ENCODE results near the gene NASP. TPM values are rescaled to one million over a fixed set of nuclear protein-coding genes. Genes with fewer than 3 reads are reported as not detected.

NASP gene
- total and polyA plus RNA-seq, 2 of the 4 experiments (the other 2 are of a cell fraction): 56.6 to 124 TPM

GRCh38 chr1:45545553-45546310 lies 38.1 kb upstream of the NASP start:
- in situ Hi-C loops (cut with MboI; ENCODE audit: low sequenced_read_pairs): no loop called here
- Histone ChIP-seq H4K20me1 (ENCODE audit: insufficient read depth, low read length) (no peaks in the 10 kb centered on the region), H3K9me1 (ENCODE audit: insufficient read depth, low read length) (peaks cover 3% of the 10 kb centered on the region; the same call in 1 of the 2 replicates), H2AFZ (replicated peaks; ENCODE audit: low read length, poor library complexity) (peak overlapping the region; percentile 71), H2BK15ac (ENCODE audit: low read depth, low read length) (no peak overlapping the region), H3K56ac (ENCODE audit: extremely low read depth, insufficient read depth, low read length) (no peak overlapping the region), H3K4me2 (ENCODE audit: low read depth, low read length) (no peak overlapping the region), H2BK5ac (ENCODE audit: low read depth, low read length, poor library complexity, severe bottlenecking) (no peak overlapping the region), H3K18ac (ENCODE audit: low read depth, low read length) (no peak overlapping the region), H3K14ac (replicated peaks; ENCODE audit: low read depth, low read length) (no peak overlapping the region), H3K9ac (ENCODE audit: low read depth, low read length) (no peak overlapping the region), H3K23ac (ENCODE audit: low read depth, low read length) (no peak overlapping the region; the same call in 1 of the 2 replicates), H3K4me1 (ENCODE audit: control insufficient read depth, insufficient read depth, low read length) (peaks cover 2% of the 10 kb centered on the region), H2BK120ac (ENCODE audit: low read depth, low read length) (no peak overlapping the region), H3K36me3 (ENCODE audit: control insufficient read depth, insufficient read depth, low read length) (no peaks in the 10 kb centered on the region), H3K4ac (ENCODE audit: low read depth, low read length) (no peak overlapping the region), H2BK20ac (ENCODE audit: low read depth, low read length) (no peak overlapping the region), H3K79me1 (ENCODE audit: low read depth in 1 of 2, low read length in 2 of 2) (peaks cover 0 to 6% of the 10 kb centered on the region in 2 experiments; a peak in 3 of 4 replicates), H4K91ac (ENCODE audit: insufficient read depth, low read depth, low read length) (no peak overlapping the region), H2AK9ac (replicated peaks; ENCODE audit: low read depth, low read length, poor library complexity) (no peak overlapping the region), H3K4me3 (ENCODE audit: insufficient read depth, low read depth, low read length) (no peak overlapping the region), H2AK5ac (ENCODE audit: low read depth, low read length) (no peak overlapping the region), H3K27ac (ENCODE audit: insufficient read depth, low read length) (no peak overlapping the region), H4K8ac (ENCODE audit: low read depth in 2 of 2, low read length in 2 of 2) (0 out of 4 replicates have a peak overlapping the region, but pooled peaks of 1 of the 2 experiments have one; percentile 35), H4K5ac (ENCODE audit: low read depth, low read length) (no peak overlapping the region), H3K9me3 (ENCODE audit: control insufficient read depth, insufficient read depth, low read length) (no peaks in the 10 kb centered on the region), H3K27me3 (ENCODE audit: control insufficient read depth, insufficient read depth, low read length) (peaks cover 2% of the 10 kb centered on the region; the same call in 1 of the 2 replicates)
- ATAC-seq (ENCODE audit: low read depth): peak; percentile 14; the same call in 1 of the 2 replicates
- no peak for DNase-seq
- CTCF ChIA-PET: interaction anchor here (0.7 kb wide), 1 partner anchor 729 kb away, joined by 11 read pairs; no protein-coding TSS in a partner anchor
- BruUV-seq (replicated peaks): no TSS peak
- TF ChIP-seq SMC3 (IDR thresholded peaks at IDR 0.05; ENCODE audit: low read depth, low read length) (no peak), FOS (IDR thresholded peaks at IDR 0.05; ENCODE audit: low read depth, low read length) (no peak), POLR2A (IDR thresholded peaks at IDR 0.05; ENCODE audit: low read depth, low read length) (no peak), ELK1 (IDR thresholded peaks at IDR 0.05; ENCODE audit: borderline replicate concordance, low read depth, low read length) (no peak), MXI1 (IDR thresholded peaks at IDR 0.05; ENCODE audit: borderline replicate concordance, low read depth, low read length) (no peak)
- dilution Hi-C loops (cut with HindIII; ENCODE audit: low sequenced_read_pairs, unreplicated experiment): no loop called here
- intact Hi-C loops (cut with micrococcal nuclease): no loop called here
- no CpG with 5 or more reads among the region's 7 CpGs for WGBS, 2 experiments (ENCODE audit: extremely low coverage in 2 of 2, insufficient read length in 1 of 2)
- POLR2A ChIA-PET (ENCODE audit: unreplicated experiment): interaction anchor here (1.0 to 1.1 kb wide), 2 partner anchors 14 to 24 kb away, joined by 4 to 7 read pairs; partner anchors contain the start of gene PRDX1
